Right atrium auricular region (tissue), 2 donors: Measurements from ENCODE around the gene TRIM63. TPM values are rescaled to one million over a fixed set of nuclear protein-coding genes. Genes with fewer than 3 reads are reported as not detected.
A peak's percentile ranks its signal among the peaks of the same experiment; 100 is the strongest.

ENCODE experiments used
- DNase-seq: peaks from one replicate; pipeline ENCODE4 v3.0.0-alpha.2; 2019; ENCODE audit warnings: low spot score
- H3K27ac ChIP-seq, 2 donors: fragments of 200-600 bp; sonication (generic); 1 replicate in 1 of 2; 2 replicates in 1 of 2; pipeline ENCODE4 v1.5.1; 2016 to 2019
- H3K27me3 ChIP-seq, 2 donors: fragments of 200-600 bp; sonication (generic); one replicate each; pipeline versions ENCODE4 v1.5.1 to v1.6.0; 2017 to 2019
- H3K36me3 ChIP-seq: fragments of 200-600 bp; sonication (generic); one replicate; pipeline ENCODE4 v1.5.1; 2016
- H3K4me1 ChIP-seq, 2 donors: fragments of 200-600 bp; sonication (generic); one replicate each; pipeline versions ENCODE4 v1.5.1 to v1.6.0; 2017 to 2019
- H3K4me3 ChIP-seq, 2 donors: fragments of 200-600 bp; sonication (generic); 1 replicate in 1 of 2; 2 replicates in 1 of 2; pipeline ENCODE4 v1.5.1; 2017 to 2019; ENCODE audit warnings: mild to moderate bottlenecking in 1 of 2, moderate library complexity in 1 of 2
- H3K9me3 ChIP-seq, 2 donors: fragments of 200-600 bp; sonication (generic); one replicate each; pipeline ENCODE4 v1.5.1; 2019
- CTCF ChIP-seq, 2 donors: fragments of 200-600 bp; sonication (generic); IDR thresholded peaks; one replicate each; pipeline ENCODE4 v1.5.1; 2019; ENCODE audit warnings: antibody characterized with exemption in 2 of 2
- total RNA-seq, 2 donors: library from RNA; depleted of rRNA; stranded (reverse); fragments of >200 nt; gene quantifications; one replicate each; pipeline ENCODE4 v1.1.0, GENCODE V29; 2016

The TRIM63 gene
- total RNA-seq, 2 donors from 2014 or later = 118 to 151 TPM

DNA sequence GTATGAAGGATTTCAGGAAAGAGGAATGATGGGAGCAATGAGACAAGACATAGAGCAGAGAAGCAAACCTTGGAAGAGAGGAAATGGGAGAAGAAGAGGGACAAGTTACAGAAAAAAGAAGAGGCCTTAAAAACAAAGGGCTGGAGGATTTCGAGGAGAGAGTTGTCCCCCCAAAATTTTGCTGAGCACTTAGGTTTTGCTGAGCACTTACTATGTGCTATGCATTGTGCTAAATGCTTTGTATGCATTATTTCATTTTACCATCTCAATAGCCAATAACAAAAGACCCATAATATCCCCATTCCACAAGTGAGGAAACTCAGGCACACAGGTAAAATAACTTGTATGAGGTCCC is 2.5 kb upstream of the TRIM63 start:
- Histone ChIP-seq H3K4me3 (no peak overlapping the region), H3K27me3 (no peaks in the 10 kb centered on the region), H3K4me1 (no peaks in the 10 kb centered on the region), H3K9me3 (no peaks in the 10 kb centered on the region), H3K36me3 (peaks cover 16% of the 10 kb centered on the region), H3K27ac (no peak overlapping the region)
- DNase-seq = no peak
- no peak for TF ChIP-seq CTCF (IDR thresholded peaks at IDR 0.05)

GRCh38 chr1:26066857-26067256 is 573 bp downstream of the TRIM63 start:
- Histone ChIP-seq H3K36me3 (peaks cover 44% of the 10 kb centered on the region), H3K4me1 (peaks cover 0 to under 1% of the 10 kb centered on the region in 2 donors), H3K27me3 (no peaks in the 10 kb centered on the region), H3K27ac (peak overlapping the region; percentile 86 to 95), H3K9me3 (no peaks in the 10 kb centered on the region), H3K4me3 (peak overlapping the region; percentile 55 to 57)
- no peak for TF ChIP-seq CTCF (IDR thresholded peaks at IDR 0.05)
- no peak for DNase-seq

DNA sequence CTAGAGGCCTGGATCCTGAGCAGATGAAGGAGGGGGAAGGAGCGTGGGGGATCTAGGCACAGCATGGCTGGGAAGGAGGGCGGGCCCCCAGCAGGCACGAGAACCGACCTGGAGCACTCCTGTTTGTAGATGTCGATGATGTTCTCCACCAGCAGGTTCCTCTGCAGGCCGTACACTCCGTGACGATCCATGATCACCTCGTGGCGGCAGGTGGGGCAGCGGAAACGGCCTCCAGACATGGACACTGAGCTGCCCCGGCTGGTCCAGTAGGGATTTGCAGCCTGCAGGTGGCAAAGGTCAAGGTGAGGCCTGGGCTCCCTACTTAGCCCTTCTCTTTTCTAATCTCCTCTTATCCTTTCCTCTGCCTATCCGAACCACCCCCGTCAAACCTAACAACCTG is 1.3 kb downstream of the TRIM63 start:
- no peak for TF ChIP-seq CTCF (IDR thresholded peaks at IDR 0.05)
- Histone ChIP-seq H3K27ac (peak overlapping the region; percentile 86 to 95), H3K4me3 (peak overlapping the region; percentile 55 to 57)

DNA sequence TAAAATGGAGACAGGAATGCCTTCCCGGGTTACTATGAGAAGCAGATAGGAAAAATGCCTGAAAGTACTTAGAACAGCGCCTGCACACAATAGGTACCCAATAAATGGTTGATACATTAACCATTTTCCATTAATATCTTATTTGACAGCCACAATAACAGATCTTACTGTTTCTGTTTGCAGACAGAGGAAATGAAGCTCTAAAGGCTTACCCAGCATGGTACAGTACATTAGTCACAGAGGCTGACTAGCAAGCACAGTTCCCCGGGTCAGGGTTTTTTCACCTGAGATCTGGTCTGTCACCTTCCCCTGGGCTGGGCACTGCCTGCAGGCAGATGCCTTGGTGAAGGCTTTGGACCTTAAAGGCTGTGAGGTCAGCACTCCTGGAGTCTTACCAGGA is 2.9 kb downstream of the TRIM63 start:
- H3K27me3 ChIP-seq = no peaks in the 10 kb centered on the region
- TF ChIP-seq CTCF (IDR thresholded peaks at IDR 0.05) = no peak
- H3K36me3 ChIP-seq = peaks cover 68% of the 10 kb centered on the region
- peak overlapping the region; percentile 55 to 57 for H3K4me3 ChIP-seq
- no peak for DNase-seq
- H3K9me3 ChIP-seq = no peaks in the 10 kb centered on the region
- peak overlapping the region; percentile 86 to 95 for H3K27ac ChIP-seq
- H3K4me1 ChIP-seq = peaks cover 0 to 13% of the 10 kb centered on the region in 2 donors

More for the DNA sequence above, 1.3 kb downstream of the TRIM63 start:
- DNase-seq = no peak
- no peaks in the 10 kb centered on the region for H3K9me3 ChIP-seq
- no peaks in the 10 kb centered on the region for H3K27me3 ChIP-seq
- peaks cover 51% of the 10 kb centered on the region for H3K36me3 ChIP-seq
- peaks cover 0 to 7% of the 10 kb centered on the region in 2 donors for H3K4me1 ChIP-seq

GRCh38 chr1:26060832-26061574 is 6.4 kb downstream of the TRIM63 start:
- Histone ChIP-seq H3K27ac (peak overlapping the region; percentile 49 to 50), H3K4me3 (no peak overlapping the region), H3K9me3 (no peaks in the 10 kb centered on the region), H3K27me3 (no peaks in the 10 kb centered on the region), H3K4me1 (peaks cover 0 to 13% of the 10 kb centered on the region in 2 donors), H3K36me3 (peaks cover 98% of the 10 kb centered on the region)
- TF ChIP-seq CTCF (IDR thresholded peaks at IDR 0.05) = no peak
- DNase-seq = no peak

DNA sequence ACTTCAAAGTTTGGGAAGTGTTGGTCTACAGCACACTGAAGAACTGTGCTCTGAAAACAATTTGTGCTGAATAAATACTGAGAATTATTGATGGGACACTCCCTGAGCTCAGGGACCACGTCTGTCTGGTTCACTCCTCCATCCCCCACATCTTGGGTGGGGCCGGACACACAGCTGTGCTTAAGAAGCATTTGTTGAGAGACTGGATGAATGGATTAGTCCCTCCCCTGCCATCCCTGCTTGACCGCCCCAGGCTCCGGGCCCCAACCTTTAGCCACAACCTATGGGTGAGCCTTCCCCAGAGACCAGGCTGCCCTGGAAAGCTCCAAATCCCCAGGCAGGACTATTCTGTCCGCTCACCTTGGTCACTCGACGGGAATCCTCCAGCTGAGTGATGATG is 7.5 kb downstream of the TRIM63 start:
- peaks cover 98% of the 10 kb centered on the region for H3K36me3 ChIP-seq
- no peaks in the 10 kb centered on the region for H3K27me3 ChIP-seq
- H3K4me1 ChIP-seq = peaks cover 0 to 13% of the 10 kb centered on the region in 2 donors
- H3K9me3 ChIP-seq = no peaks in the 10 kb centered on the region
- H3K27ac ChIP-seq = peak overlapping the region; percentile 49 to 50
- DNase-seq = no peak
- no peak overlapping the region for H3K4me3 ChIP-seq
- TF ChIP-seq CTCF (IDR thresholded peaks at IDR 0.05) = no peak
